Spleen (tissue), 7 donors: ENCODE results near the gene UBE2V1.

Source experiments
- POLR2A ChIP-seq, 3 donors: fragments of 450-650 bp; IDR thresholded peaks; one replicate each; pipeline ENCODE4 v1.5.1; 2017; ENCODE audit warnings: antibody characterized with exemption in 3 of 3, mild to moderate bottlenecking in 1 of 3
- POLR2AphosphoS5 ChIP-seq, 3 donors: sonication (generic); formaldehyde crosslinking; IDR thresholded peaks; one replicate each; pipeline ENCODE4 v1.5.1; 2017; ENCODE audit warnings: antibody characterized with exemption in 3 of 3
- TF ChIP-seq, protein P1 (sequence below), 11 experiments: fragments of 200-600 bp in 7 of 11; fragments of 450-650 bp in 4 of 11; sonication (generic) in 4 of 11; IDR thresholded peaks in 8 of 11; conservative IDR thresholded peaks in 3 of 11; 1 replicate in 7 of 11; 2 replicates in 4 of 11; pipeline versions ENCODE4 v1.4.0 to v1.8.0; 2016 to 2021; ENCODE audit warnings: antibody characterized with exemption in 11 of 11, inconsistent platforms in 4 of 11, mild to moderate bottlenecking in 1 of 11
- donor health status: DM: no; HTN: no; CAD: no; lungs with moderate emphysema.
- donor health status: DM: no; HTN: no; CAD: no.
- donor health status: DM: no; HTN: no; CAD: no.

DNA sequence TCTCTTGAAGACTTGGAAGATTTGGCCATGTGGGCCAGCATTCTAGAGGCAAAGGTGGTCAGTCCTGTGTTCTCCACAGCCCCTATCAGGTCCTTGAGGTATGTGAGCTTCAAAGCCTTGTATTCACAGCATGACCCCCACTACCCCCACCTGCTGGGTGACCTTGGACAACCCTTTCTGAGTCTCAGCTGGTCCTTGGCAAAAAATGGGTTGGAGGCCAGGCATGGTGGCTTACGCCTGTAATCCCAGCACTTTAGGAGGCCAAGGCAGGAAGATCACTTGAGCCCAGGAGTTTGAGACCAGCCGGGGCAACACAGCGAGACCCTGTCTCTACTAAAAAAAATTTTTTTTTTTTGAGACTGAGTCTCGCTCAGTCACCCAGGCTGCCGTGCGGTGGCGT is 42.6 kb downstream of the UBE2V1 start:
- TF ChIP-seq, protein P1, sequence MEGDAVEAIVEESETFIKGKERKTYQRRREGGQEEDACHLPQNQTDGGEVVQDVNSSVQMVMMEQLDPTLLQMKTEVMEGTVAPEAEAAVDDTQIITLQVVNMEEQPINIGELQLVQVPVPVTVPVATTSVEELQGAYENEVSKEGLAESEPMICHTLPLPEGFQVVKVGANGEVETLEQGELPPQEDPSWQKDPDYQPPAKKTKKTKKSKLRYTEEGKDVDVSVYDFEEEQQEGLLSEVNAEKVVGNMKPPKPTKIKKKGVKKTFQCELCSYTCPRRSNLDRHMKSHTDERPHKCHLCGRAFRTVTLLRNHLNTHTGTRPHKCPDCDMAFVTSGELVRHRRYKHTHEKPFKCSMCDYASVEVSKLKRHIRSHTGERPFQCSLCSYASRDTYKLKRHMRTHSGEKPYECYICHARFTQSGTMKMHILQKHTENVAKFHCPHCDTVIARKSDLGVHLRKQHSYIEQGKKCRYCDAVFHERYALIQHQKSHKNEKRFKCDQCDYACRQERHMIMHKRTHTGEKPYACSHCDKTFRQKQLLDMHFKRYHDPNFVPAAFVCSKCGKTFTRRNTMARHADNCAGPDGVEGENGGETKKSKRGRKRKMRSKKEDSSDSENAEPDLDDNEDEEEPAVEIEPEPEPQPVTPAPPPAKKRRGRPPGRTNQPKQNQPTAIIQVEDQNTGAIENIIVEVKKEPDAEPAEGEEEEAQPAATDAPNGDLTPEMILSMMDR (IDR thresholded peaks at IDR 0.05 in 8 of 11, conservative IDR thresholded peaks at IDR 0.05 in 3 of 11), result no peak
- TF ChIP-seq POLR2AphosphoS5 (IDR thresholded peaks at IDR 0.05) (no peak), POLR2A (IDR thresholded peaks at IDR 0.05) (no peak)
